ENCODE data around the gene COPG1. TPM values are rescaled to one million over a fixed set of nuclear protein-coding genes. Genes with fewer than 3 reads are reported as not detected.

Gene COPG1
- total RNA-seq, 2 experiments from 2014 or later, result 114 to 118 TPM

DNA sequence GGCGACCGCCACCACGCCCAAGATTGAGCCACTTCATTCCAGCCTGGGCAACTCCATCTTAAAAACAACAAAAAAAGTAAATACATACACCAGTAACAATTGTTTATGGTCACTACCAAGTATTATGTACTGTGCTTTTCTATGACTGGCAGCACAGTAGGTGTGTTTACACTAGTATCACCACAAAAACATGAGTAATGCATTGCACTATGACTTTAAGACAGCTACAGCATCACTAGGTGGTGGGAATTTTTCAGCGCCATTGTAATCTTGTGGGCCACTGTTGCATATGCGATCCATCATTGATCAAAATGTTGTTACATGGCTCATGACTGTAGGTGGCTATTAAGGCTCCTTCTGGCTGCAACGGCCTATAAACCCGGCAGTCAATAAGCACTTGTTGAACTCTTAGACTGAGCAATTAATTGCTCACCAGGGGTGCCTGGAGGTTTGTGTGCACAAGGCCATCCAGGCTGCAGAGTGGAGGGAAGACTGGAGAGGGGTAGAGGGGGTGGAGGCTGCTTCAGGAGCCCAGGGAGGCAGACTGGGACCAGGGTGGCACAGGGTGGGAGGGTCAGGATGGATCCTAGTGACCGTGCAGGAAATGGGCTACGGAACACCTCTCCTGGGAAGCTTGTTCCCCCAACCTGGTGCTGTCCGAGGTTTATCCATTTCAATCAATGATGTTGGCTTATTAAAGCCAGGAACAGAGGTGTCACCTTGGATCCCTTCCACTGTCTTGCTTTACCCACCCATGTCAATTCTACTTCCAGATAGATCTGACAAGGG, 17.9 kb upstream of the COPG1 start:
- Mint-ChIP-seq H3K4me3 (no peak overlapping the region), H3K4me1 (ENCODE audit: low read depth) (peaks cover 13% of the 10 kb centered on the region)
- POLR2A ChIA-PET, result interaction anchor here (1.2 to 1.3 kb wide), 3 partner anchors 14 to 48 kb away, joined by 3 to 4 read pairs (median 3); partner anchors contain the start of gene CNBP

GRCh38 chr3:129233538-129233937, 15.9 kb upstream of the COPG1 start:
- H3K27me3 Mint-ChIP-seq, result peaks cover 3% of the 10 kb centered on the region
- ChIA-PET POLR2A (interaction anchor here (1.8 kb wide), 1 partner anchor 82 kb away, joined by 5 read pairs; a partner anchor contains a TSS), CTCF (no interaction called here)
- H3K4me3 Mint-ChIP-seq, result no peak overlapping the region
- ATAC-seq, result no peak
- no peaks in the 10 kb centered on the region for H3K9me3 Mint-ChIP-seq
- intact Hi-C loops (cut with micrococcal nuclease), result no loop called here
- peak overlapping the region; percentile 25 for H3K27ac Mint-ChIP-seq
- peaks cover 17% of the 10 kb centered on the region for H3K4me1 Mint-ChIP-seq (ENCODE audit: low read depth)
- DNase-seq, result no peak
- H3K36me3 Mint-ChIP-seq (ENCODE audit: low read depth), result no peaks in the 10 kb centered on the region
- TF ChIP-seq, protein P1, sequence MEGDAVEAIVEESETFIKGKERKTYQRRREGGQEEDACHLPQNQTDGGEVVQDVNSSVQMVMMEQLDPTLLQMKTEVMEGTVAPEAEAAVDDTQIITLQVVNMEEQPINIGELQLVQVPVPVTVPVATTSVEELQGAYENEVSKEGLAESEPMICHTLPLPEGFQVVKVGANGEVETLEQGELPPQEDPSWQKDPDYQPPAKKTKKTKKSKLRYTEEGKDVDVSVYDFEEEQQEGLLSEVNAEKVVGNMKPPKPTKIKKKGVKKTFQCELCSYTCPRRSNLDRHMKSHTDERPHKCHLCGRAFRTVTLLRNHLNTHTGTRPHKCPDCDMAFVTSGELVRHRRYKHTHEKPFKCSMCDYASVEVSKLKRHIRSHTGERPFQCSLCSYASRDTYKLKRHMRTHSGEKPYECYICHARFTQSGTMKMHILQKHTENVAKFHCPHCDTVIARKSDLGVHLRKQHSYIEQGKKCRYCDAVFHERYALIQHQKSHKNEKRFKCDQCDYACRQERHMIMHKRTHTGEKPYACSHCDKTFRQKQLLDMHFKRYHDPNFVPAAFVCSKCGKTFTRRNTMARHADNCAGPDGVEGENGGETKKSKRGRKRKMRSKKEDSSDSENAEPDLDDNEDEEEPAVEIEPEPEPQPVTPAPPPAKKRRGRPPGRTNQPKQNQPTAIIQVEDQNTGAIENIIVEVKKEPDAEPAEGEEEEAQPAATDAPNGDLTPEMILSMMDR (IDR thresholded peaks at IDR 0.05), result no peak

More for the DNA sequence above, 17.9 kb upstream of the COPG1 start:
- TF ChIP-seq, protein P1 (IDR thresholded peaks at IDR 0.05), result no peak
- Mint-ChIP-seq H3K36me3 (ENCODE audit: low read depth) (no peaks in the 10 kb centered on the region), H3K27me3 (peaks cover 3% of the 10 kb centered on the region), H3K9me3 (no peaks in the 10 kb centered on the region), H3K27ac (no peak overlapping the region)
- CTCF ChIA-PET, result interaction anchor here (1.0 to 2.1 kb wide), 4 partner anchors 14 to 178 kb away, joined by 3 to 12 read pairs (median 5); no protein-coding TSS in a partner anchor
- no peak for DNase-seq
- ATAC-seq, result no peak
- intact Hi-C loops (cut with micrococcal nuclease), result no loop called here

DNA sequence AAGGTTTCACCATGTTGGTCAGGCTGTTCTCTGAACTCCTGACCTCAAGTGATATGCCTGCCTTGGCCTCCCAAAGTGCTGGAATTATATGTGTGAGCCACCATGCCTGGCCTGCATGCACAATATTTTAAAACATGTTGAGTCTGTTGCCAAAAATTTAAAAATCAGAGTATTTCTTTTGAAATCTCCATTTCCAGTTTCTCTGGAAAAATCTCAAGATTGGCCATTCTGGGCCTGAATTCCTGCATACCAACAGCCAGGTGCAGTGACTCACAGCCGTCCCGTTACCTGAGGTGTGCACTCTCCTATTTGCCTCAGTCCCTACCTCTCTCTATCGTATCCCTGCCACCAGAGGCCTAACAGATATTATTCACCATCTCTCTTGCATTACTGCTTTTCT, 15.0 kb upstream of the COPG1 start:
- Mint-ChIP-seq H3K27ac (no peak overlapping the region), H3K9me3 (no peaks in the 10 kb centered on the region), H3K36me3 (ENCODE audit: low read depth) (no peaks in the 10 kb centered on the region), H3K4me3 (no peak overlapping the region), H3K4me1 (ENCODE audit: low read depth) (peaks cover 26% of the 10 kb centered on the region), H3K27me3 (peaks cover 3% of the 10 kb centered on the region)
- CTCF ChIA-PET, result no interaction called here
- DNase-seq (no peak), ATAC-seq (no peak)
- TF ChIP-seq, protein P1 (IDR thresholded peaks at IDR 0.05), result no peak
- POLR2A ChIA-PET, result no interaction called here
- intact Hi-C loops (cut with micrococcal nuclease), result no loop called here

DNA sequence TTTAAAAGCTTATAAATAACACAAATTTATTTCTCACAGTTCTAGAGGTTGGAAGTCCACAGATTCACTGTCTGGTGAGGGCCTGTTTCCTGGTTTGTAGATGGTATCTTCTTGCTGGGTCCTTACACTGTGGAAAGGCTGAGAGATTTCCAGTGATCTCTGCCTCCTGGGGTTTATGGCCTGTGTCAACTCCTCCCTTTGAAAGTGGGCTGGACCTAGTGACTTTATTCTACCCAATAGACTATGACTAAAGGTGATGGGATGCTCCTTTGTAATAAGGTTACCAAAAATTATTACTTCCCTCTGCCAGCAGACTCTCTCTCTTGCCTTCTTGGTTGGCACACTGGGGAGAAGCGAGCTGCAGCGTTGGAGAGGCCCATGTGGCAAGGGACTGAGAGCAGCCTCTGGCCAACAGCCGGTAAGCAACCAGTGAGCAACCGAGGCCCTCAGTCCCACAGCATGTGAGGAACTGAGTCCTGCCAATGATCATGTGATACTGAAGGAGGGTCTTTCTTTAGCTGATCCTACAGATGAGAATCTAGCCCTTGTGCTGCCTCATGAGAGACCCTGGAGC, 14.0 kb upstream of the COPG1 start:
- Mint-ChIP-seq H3K36me3 (ENCODE audit: low read depth) (no peaks in the 10 kb centered on the region), H3K4me3 (no peak overlapping the region), H3K4me1 (ENCODE audit: low read depth) (peaks cover 26% of the 10 kb centered on the region), H3K27ac (no peak overlapping the region), H3K27me3 (peaks cover 3% of the 10 kb centered on the region), H3K9me3 (no peaks in the 10 kb centered on the region)
- POLR2A ChIA-PET, result no interaction called here
- DNase-seq (no peak), ATAC-seq (no peak)
- CTCF ChIA-PET, result interaction anchor here (1.2 to 1.4 kb wide), 2 partner anchors 10 to 265 kb away, joined by 3 to 5 read pairs; no protein-coding TSS in a partner anchor
- intact Hi-C loops (cut with micrococcal nuclease), result no loop called here
- TF ChIP-seq, protein P1 (IDR thresholded peaks at IDR 0.05), result no peak

All from activated CD8-positive, alpha-beta T cell treated with anti-CD3 and anti-CD28 coated beads for 36 hours (primary cell).